IMR-90 (cell line): Measurements from ENCODE around the gene GRIA4. TPM values are rescaled to one million over a fixed set of nuclear protein-coding genes. Genes with fewer than 3 reads are reported as not detected.

Experiments used
- ATAC-seq: fragments of 200-7000 bp; cut with Tn5 transposase; 2 replicates; pipeline ENCODE4 v1.9.1; 2020; ENCODE audit warnings: low read depth, mild to moderate bottlenecking, moderate library complexity
- BruUV-seq: library from RNA; stranded (reverse); fragments of 400-500 nt; replicated peaks from 2 replicates; lab custom pipeline; 2021; lab: Mats Ljungman, UMichigan
- CTCF ChIA-PET: fragments of 300-600 bp; formaldehyde crosslinking; extraction: SDS; loops from one replicate; lab custom pipeline; 2021; ENCODE audit warnings: antibody characterized with exemption; lab: Yijun Ruan, JAX
- POLR2A ChIA-PET: fragments of 300-600 bp; sonication (Branson Sonifier 250); formaldehyde crosslinking; loops from one replicate; lab custom pipeline; 2022; ENCODE audit warnings: antibody characterized with exemption; ENCODE audit not compliant: unreplicated experiment; lab: Charles Lee
- DNase-seq: peaks from one replicate; pipeline ENCODE4 v3.0.0; 2013
- H2AFZ ChIP-seq: replicated peaks from 2 replicates; pipeline ENCODE3; 2013; ENCODE audit warnings: low read length, mild to moderate bottlenecking; ENCODE audit not compliant: poor library complexity
- H2AK5ac ChIP-seq: 2 replicates; pipeline ENCODE4 v1.6.1; 2013; ENCODE audit warnings: low read depth, low read length, inconsistent platforms
- H2AK9ac ChIP-seq: replicated peaks from 2 replicates; pipeline ENCODE3; 2013; ENCODE audit warnings: mild to moderate bottlenecking, low read depth, low read length, moderate library complexity; ENCODE audit not compliant: poor library complexity
- H2BK120ac ChIP-seq: 2 replicates; pipeline ENCODE4 v1.6.1; 2013; ENCODE audit warnings: low read depth, low read length, inconsistent platforms
- H2BK15ac ChIP-seq: 3 replicates; pipeline ENCODE4 v1.6.1; 2013; ENCODE audit warnings: low read depth, low read length, inconsistent platforms
- H2BK20ac ChIP-seq: 2 replicates; pipeline ENCODE4 v1.6.1; 2013; ENCODE audit warnings: low read depth, mild to moderate bottlenecking, inconsistent platforms, low read length, moderate library complexity
- H2BK5ac ChIP-seq: 2 replicates; pipeline ENCODE4 v1.6.1; 2013; ENCODE audit warnings: mild to moderate bottlenecking, low read depth, low read length, inconsistent platforms; ENCODE audit not compliant: poor library complexity, severe bottlenecking
- H3K14ac ChIP-seq: replicated peaks from 2 replicates; pipeline ENCODE4 v1.6.1; 2013; ENCODE audit warnings: low read depth, low read length, inconsistent platforms
- H3K18ac ChIP-seq: 2 replicates; pipeline ENCODE4 v1.6.1; 2013; ENCODE audit warnings: low read depth, low read length, control low read depth
- H3K23ac ChIP-seq: 2 replicates; pipeline ENCODE4 v1.6.1; 2013; ENCODE audit warnings: low read depth, low read length, inconsistent platforms
- H3K27ac ChIP-seq: 2 replicates; pipeline ENCODE4 v1.5.1; 2013; ENCODE audit warnings: mild to moderate bottlenecking, control low read depth, low read length; ENCODE audit not compliant: insufficient read depth
- H3K27me3 ChIP-seq: 2 replicates; pipeline ENCODE4 v1.6.1; 2013; ENCODE audit warnings: low read length; ENCODE audit not compliant: control insufficient read depth, insufficient read depth
- H3K36me3 ChIP-seq: 2 replicates; pipeline ENCODE4 v1.6.1; 2013; ENCODE audit warnings: low read length, mixed read lengths; ENCODE audit not compliant: control insufficient read depth, insufficient read depth
- H3K4ac ChIP-seq: 2 replicates; pipeline ENCODE4 v1.6.1; 2013; ENCODE audit warnings: low read depth, low read length, inconsistent platforms
- H3K4me1 ChIP-seq: 2 replicates; pipeline ENCODE4 v1.6.1; 2013; ENCODE audit warnings: low read length, mixed read lengths; ENCODE audit not compliant: control insufficient read depth, insufficient read depth
- H3K4me2 ChIP-seq: 2 replicates; pipeline ENCODE4 v1.6.1; 2013; ENCODE audit warnings: low read depth, mild to moderate bottlenecking, control low read depth, low read length, moderate library complexity
- H3K4me3 ChIP-seq: 2 replicates; pipeline ENCODE4 v1.5.1; 2013; ENCODE audit warnings: low read depth, mild to moderate bottlenecking, control low read depth, low read length, moderate library complexity; ENCODE audit not compliant: insufficient read depth
- H3K56ac ChIP-seq: 2 replicates; pipeline ENCODE4 v1.6.1; 2013; ENCODE audit warnings: low read length, inconsistent platforms; ENCODE audit not compliant: insufficient read depth; ENCODE audit errors: extremely low read depth
- H3K79me1 ChIP-seq, 2 experiments: 2 replicates each; pipeline ENCODE4 v1.6.1; 2013; ENCODE audit warnings: low read length in 2 of 2, inconsistent platforms in 1 of 2, low read depth in 1 of 2
- H3K9ac ChIP-seq: 2 replicates; pipeline ENCODE4 v1.6.1; 2013; ENCODE audit warnings: low read depth, low read length, control low read depth
- H3K9me1 ChIP-seq: 2 replicates; pipeline ENCODE4 v1.6.1; 2013; ENCODE audit warnings: low read length, inconsistent platforms; ENCODE audit not compliant: insufficient read depth
- H3K9me3 ChIP-seq: 2 replicates; pipeline ENCODE4 v1.6.1; 2013; ENCODE audit warnings: low read length; ENCODE audit not compliant: control insufficient read depth, insufficient read depth
- H4K20me1 ChIP-seq: 2 replicates; pipeline ENCODE4 v1.6.1; 2013; ENCODE audit warnings: low read length, inconsistent platforms; ENCODE audit not compliant: insufficient read depth
- H4K5ac ChIP-seq: 2 replicates; pipeline ENCODE4 v1.6.1; 2013; ENCODE audit warnings: mild to moderate bottlenecking, low read depth, low read length, control low read depth
- H4K8ac ChIP-seq, 2 experiments: 2 replicates each; pipeline ENCODE4 v1.6.1; 2013; ENCODE audit warnings: low read depth in 2 of 2, low read length in 2 of 2, control low read depth in 1 of 2, inconsistent platforms in 1 of 2
- H4K91ac ChIP-seq: 2 replicates; pipeline ENCODE4 v1.6.1; 2013; ENCODE audit warnings: low read depth, low read length, inconsistent platforms; ENCODE audit not compliant: insufficient read depth
- SMC3 ChIP-seq: fragments of 150-350 bp; IDR thresholded peaks from 2 replicates; pipeline ENCODE4 v1.6.1; 2016; ENCODE audit warnings: low read depth, mild to moderate bottlenecking, antibody characterized with exemption, low read length, moderate library complexity
- WGBS, 2 experiments: methylation state at CpG; one replicate each; pipeline versions ENCODE4 v1.1.5 to v1.1.7; 2013; ENCODE audit warnings: missing lambda C conversion rate in 2 of 2; ENCODE audit not compliant: insufficient read length in 1 of 2; ENCODE audit errors: extremely low coverage in 2 of 2; 5-methylcytosine and 5-hydroxymethylcytosine counted together
- dilution Hi-C: fragments of 300-500 bp; cut with HindIII; formaldehyde crosslinking; loops from one replicate; pipeline ENCODE4 v1.14.3; 2018; ENCODE audit warnings: low sequenced_read_pairs; ENCODE audit not compliant: unreplicated experiment
- in situ Hi-C: fragments of 300-500 bp; cut with MboI; formaldehyde crosslinking; loops from 3 replicates; pipeline ENCODE4 v1.14.3; 2019; ENCODE audit warnings: low sequenced_read_pairs, inconsistent platforms, mixed read lengths
- intact Hi-C: fragments of 100-400 bp; cut with micrococcal nuclease; formaldehyde crosslinking; loops from 2 replicates; pipeline ENCODE4 v1.10.0; 2022
- polyA plus RNA-seq, 3 experiments: library from polyadenylated mRNA; depleted of rRNA; stranded (reverse); fragments of >200 nt; gene quantifications; 2 replicates each; pipeline ENCODE4 v1.2.3, GENCODE V29; 2012; ENCODE audit warnings: low replicate concordance in 1 of 3
- total RNA-seq: library from RNA; depleted of rRNA; stranded (reverse); fragments of >200 nt; gene quantifications from 2 replicates; pipeline ENCODE4 v1.2.3, GENCODE V29; 2012

GRIA4 gene
- total and polyA plus RNA-seq, 2 of the 4 experiments (the other 2 are of a cell fraction), result 0.36 to 1.0 TPM

- Histone ChIP-seq H3K4me2 (no peak overlapping the region), H4K8ac (no peak overlapping the region), H4K20me1 (no peaks in the 10 kb centered on the region), H3K27me3 (no peaks in the 10 kb centered on the region), H2BK5ac (no peak overlapping the region), H2BK120ac (no peak overlapping the region), H3K14ac (no peak overlapping the region), H3K4me1 (no peaks in the 10 kb centered on the region; the same call in 1 of the 2 replicates), H2AK5ac (no peak overlapping the region), H3K79me1 (no peaks in the 10 kb centered on the region), H3K9ac (no peak overlapping the region), H3K4me3 (no peak overlapping the region), H3K9me1 (no peaks in the 10 kb centered on the region), H3K56ac (no peak overlapping the region), H2AK9ac (no peak overlapping the region), H2BK20ac (no peak overlapping the region), H3K18ac (no peak overlapping the region), H3K9me3 (no peaks in the 10 kb centered on the region), H2BK15ac (no peak overlapping the region), H4K91ac (no peak overlapping the region), H4K5ac (no peak overlapping the region), H3K36me3 (no peaks in the 10 kb centered on the region), H3K23ac (no peak overlapping the region), H2AFZ (no peak overlapping the region), H3K27ac (no peak overlapping the region), H3K4ac (no peak overlapping the region)
- POLR2A ChIA-PET, result interaction anchor here (0.6 kb wide), 1 partner anchor 30 kb away, joined by 3 read pairs; no protein-coding TSS in a partner anchor
- dilution Hi-C loops, result no loop called here
- intact Hi-C loops, result no loop called here
- DNase-seq (no peak), ATAC-seq (no peak)
- CTCF ChIA-PET, result no interaction called here
- in situ Hi-C loops, result no loop called here
- BruUV-seq, result no TSS peak
- WGBS, 2 experiments, result no CpG with 5 or more reads among the region's 4 CpGs
- no peak for TF ChIP-seq SMC3
Measured at GRCh38 chr11:106030609-106031008, 420.7 kb downstream of the GRIA4 start.
